Fibroblast of the aortic adventitia (primary cell): ENCODE results near the gene PTPN14. TPM values are rescaled to one million over a fixed set of nuclear protein-coding genes. Genes with fewer than 3 reads are reported as not detected.
A peak's percentile ranks its signal among the peaks of the same experiment; 100 is the strongest.

Experiments used
- DNase-seq: peaks from one replicate; pipeline ENCODE4 v3.0.0-alpha.2; 2010; ENCODE audit warnings: low read depth
- H3K4me3 ChIP-seq: 2 replicates; pipeline ENCODE4 v1.5.1; 2011; ENCODE audit warnings: low read depth, mild to moderate bottlenecking, control low read depth, low read length, moderate library complexity
- CTCF ChIP-seq: IDR thresholded peaks from 2 replicates; pipeline ENCODE4 v1.5.1; 2011; ENCODE audit warnings: mild to moderate bottlenecking, low read length, control low read depth, inconsistent platforms; ENCODE audit not compliant: insufficient read depth
- total RNA-seq: library from RNA; depleted of rRNA; stranded (reverse); fragments of >200 nt; gene quantifications from 2 replicates; pipeline ENCODE4 v1.2.3, GENCODE V29; 2012; ENCODE audit warnings: low replicate concordance

The PTPN14 gene
- total RNA-seq, 1 donor = 46.6 TPM

- peak; percentile 83 for DNase-seq
- no peak overlapping the region for H3K4me3 ChIP-seq
- peak; percentile 93 for TF ChIP-seq CTCF
These were observed 222.5 kb downstream of the PTPN14 start for GRCh38 chr1:214328770-214329469.

DNA sequence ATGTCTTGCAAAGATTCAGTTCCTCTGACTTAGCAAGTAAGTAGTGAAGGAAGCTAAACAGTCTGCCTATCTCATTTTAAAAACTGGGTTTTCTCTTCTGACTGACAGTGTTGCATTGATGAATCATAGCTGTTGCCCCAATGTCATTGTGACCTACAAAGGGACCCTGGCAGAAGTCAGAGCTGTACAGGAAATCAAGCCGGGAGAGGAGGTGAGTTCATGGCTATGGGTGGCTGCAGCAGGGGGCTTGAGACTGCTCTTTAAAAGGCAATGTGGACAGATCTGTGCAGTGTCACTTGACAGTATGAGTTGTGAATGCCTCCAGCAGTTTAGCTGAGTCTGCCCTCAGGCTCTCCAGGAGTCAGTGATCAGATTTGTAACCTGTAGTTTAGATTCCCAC lies 223.9 kb downstream of the PTPN14 start:
- DNase-seq = no peak
- TF ChIP-seq CTCF = no peak
- no peak overlapping the region for H3K4me3 ChIP-seq

DNA sequence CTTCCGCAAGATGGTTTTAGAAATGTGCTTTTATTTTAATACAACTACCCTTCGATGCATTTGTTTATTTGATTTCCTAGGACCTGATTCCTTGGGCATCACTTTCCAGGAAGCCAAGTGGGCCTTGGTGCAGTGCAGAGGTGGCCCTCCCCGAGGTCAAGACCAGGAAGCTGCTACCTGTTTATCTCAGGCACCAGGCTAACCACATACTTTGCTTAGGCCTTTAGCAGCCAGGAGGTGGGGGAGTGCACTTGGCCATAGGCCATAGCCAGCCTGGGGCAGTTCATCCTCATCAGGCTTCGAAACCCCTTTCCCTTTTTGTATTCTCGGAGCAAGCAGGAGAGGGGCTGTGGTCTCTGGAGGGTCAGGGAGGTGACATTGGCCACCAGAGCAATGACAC lies 225.0 kb downstream of the PTPN14 start:
- DNase-seq = no peak

GRCh38 chr1:214324896-214325800 lies 226.3 kb downstream of the PTPN14 start:
- TF ChIP-seq CTCF = no peak
- H3K4me3 ChIP-seq = no peak overlapping the region
- DNase-seq = no peak

More for the DNA sequence above, 225.0 kb downstream of the PTPN14 start:
- no peak for TF ChIP-seq CTCF
- no peak overlapping the region for H3K4me3 ChIP-seq

DNA sequence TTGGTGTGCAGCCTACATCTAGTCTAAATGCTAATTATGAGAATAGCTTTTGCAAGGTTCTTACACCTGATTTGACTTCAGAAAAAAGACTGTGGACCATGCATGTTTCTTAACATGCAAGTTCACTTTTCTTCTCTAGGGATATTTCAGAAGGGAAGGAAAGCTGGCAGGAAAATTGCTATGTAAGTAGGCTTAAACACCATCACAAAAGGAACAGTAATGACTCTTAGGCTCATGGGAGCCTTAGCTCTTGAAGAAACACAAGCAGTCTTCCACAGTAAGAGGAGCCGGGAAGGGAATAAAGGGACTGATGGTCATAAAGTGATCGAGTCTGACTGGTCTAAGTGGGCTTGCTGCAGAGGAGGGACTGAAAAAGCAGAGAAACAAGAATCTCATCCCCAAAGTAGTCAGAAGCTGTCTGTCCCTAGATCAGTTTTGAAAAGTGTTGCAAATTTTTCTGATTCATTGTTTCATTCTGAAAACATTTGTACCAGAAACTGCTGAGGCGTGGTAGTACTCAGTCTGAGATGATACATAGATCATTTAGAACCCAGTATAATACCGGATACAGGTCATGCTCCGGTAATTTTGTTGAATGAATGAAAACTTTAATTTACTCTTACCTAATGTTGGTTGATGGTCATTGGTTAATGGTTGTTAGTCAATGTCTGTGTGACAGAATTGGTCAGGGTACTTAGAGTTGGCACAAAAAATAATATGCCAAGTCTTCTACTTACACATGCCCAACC lies 229.5 kb downstream of the PTPN14 start:
- DNase-seq = no peak
- H3K4me3 ChIP-seq = no peak overlapping the region
- no peak for TF ChIP-seq CTCF

- no peak for DNase-seq
- no peak overlapping the region for H3K4me3 ChIP-seq
- TF ChIP-seq CTCF = peak; percentile 29
These were observed 231.5 kb downstream of the PTPN14 start for GRCh38 chr1:214319938-214320337.
